Central memory CD8-positive, alpha-beta T cell (primary cell): ENCODE measurements around the gene APCDD1.

Experiments used
- ATAC-seq: fragments of 150-1000 bp; cut with Tn5 transposase; replicated peaks from 2 replicates; pipeline ENCODE4 v1.10.0; 2022; ENCODE audit warnings: mild to moderate bottlenecking, moderate FRiP score, moderate number of reproducible peaks; ENCODE audit not compliant: poor library complexity, severe bottlenecking; ENCODE audit errors: extremely low read depth
- DNase-seq, 2 donors: peaks; one replicate each; pipeline ENCODE4 v3.0.0; 2021; ENCODE audit warnings: low spot score in 2 of 2
- H3K27ac Mint-ChIP-seq: one replicate; pipeline ENCODE4 v1.8.0; 2022; ENCODE audit warnings: low read depth, mild to moderate bottlenecking, moderate library complexity, mixed read lengths
- H3K27me3 Mint-ChIP-seq: one replicate; pipeline ENCODE4 v1.8.0; 2022; ENCODE audit warnings: mixed read lengths
- H3K36me3 Mint-ChIP-seq: one replicate; pipeline ENCODE4 v1.8.0; 2022; ENCODE audit warnings: mild to moderate bottlenecking, moderate library complexity, mixed read lengths; ENCODE audit not compliant: insufficient read depth
- H3K4me1 Mint-ChIP-seq: one replicate; pipeline ENCODE4 v1.8.0; 2022; ENCODE audit warnings: mixed read lengths
- H3K4me3 Mint-ChIP-seq: one replicate; pipeline ENCODE4 v1.8.0; 2022; ENCODE audit warnings: mild to moderate bottlenecking, moderate library complexity, mixed read lengths
- H3K9me3 Mint-ChIP-seq: one replicate; pipeline ENCODE4 v1.8.0; 2022; ENCODE audit warnings: mixed read lengths

APCDD1 gene

GRCh38 chr18:10518595-10519255 is 64.3 kb downstream of the APCDD1 start:
- Mint-ChIP-seq H3K27me3 (peaks cover 66% of the 10 kb centered on the region), H3K9me3 (no peaks in the 10 kb centered on the region), H3K36me3 (no peaks in the 10 kb centered on the region), H3K4me3 (no peak overlapping the region), H3K27ac (no peak overlapping the region), H3K4me1 (no peaks in the 10 kb centered on the region)
- DNase-seq (no peak), ATAC-seq (no peak)

DNA sequence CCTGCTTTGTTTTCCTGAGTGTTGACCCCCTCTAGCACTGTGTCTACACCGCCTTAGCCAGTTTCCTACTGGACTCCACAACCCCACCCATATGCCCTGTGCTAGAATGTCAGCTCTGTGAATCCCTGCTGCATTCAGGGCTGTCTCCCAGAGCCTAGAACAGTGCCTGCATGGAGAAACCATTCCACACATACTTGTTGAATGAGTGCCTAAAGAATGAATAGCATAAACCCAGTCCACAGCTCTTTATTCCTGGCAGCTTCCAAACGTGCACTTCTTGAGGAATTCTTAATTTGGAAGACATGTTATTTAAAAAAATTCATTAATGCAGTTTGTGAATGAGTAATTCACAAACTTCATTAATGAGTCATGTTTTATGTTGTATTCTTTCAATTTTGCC is 64.9 kb downstream of the APCDD1 start:
- Mint-ChIP-seq H3K27ac (no peak overlapping the region), H3K4me3 (no peak overlapping the region), H3K4me1 (peaks cover under 1% of the 10 kb centered on the region), H3K27me3 (peaks cover 60% of the 10 kb centered on the region), H3K9me3 (no peaks in the 10 kb centered on the region), H3K36me3 (no peaks in the 10 kb centered on the region)
- ATAC-seq (no peak), DNase-seq (no peak)

DNA sequence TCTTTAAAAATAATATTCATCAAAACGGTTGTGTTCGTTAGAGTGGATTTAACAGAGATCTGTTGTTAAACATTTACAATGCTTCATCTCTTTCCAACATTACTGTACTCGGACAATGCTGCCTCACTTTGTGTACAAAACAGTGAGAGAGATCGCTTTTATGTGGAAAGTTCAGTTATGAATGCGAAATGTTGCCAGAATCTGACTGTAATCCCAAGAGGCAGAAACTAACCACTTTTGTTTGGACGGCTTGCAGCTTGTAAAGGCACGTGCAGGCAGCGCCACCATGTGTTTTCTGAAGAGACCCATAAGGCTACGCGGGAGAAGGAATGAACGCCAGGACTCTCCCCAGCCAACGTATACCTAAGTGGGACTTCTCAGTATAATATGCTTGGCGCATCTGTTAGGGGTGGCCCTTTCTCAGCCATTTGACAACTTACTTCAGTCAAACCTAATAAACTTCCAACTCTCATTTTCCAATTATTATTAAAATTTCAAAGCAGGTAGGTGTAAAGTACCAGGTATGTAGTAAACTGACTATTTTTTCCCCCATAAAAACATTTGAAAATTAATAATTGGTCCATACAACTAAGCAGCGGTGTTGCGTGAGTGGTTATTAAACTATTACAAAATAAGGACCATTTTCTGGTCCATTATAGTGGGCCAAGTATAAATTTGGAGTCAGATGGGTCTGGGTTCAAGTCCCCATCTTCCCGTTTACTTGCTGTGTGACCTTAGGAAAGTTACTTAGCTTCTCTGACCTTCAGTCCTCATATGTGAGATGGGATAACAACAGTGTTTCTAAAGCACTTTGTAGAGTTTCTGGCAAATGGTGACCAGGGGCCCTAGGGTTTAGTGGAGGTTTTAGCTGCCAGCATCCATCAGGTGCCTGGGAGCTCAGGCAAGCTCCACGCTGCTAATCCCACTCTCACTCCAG is 65.8 kb downstream of the APCDD1 start:
- no peak for DNase-seq

DNA sequence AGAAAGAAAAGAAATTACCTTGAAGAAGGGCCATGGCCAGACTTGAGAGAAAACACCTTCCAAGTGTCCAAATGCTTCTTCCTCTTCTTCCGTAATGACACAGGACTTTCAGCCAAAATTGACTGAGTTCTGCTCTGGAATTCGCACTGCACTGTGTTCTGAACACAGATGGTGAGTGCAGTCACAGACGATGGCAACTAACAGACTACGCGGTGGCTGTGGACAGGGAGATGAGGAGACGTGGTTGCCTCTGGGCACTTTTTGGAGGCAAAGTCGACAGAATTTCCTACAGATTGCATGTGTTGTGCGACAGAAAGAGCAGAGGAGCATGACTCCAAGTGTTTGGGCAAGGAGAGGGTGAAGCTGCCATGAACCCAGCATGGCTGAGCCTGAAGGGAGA is 67.1 kb downstream of the APCDD1 start:
- H3K4me1 Mint-ChIP-seq = peaks cover 10% of the 10 kb centered on the region
- ATAC-seq = no peak
- DNase-seq = no peak
- peaks cover 10% of the 10 kb centered on the region for H3K36me3 Mint-ChIP-seq
- H3K27me3 Mint-ChIP-seq = peaks cover 44% of the 10 kb centered on the region
- no peak overlapping the region for H3K27ac Mint-ChIP-seq
- H3K9me3 Mint-ChIP-seq = no peaks in the 10 kb centered on the region
- no peak overlapping the region for H3K4me3 Mint-ChIP-seq

More for the DNA sequence above, 65.8 kb downstream of the APCDD1 start:
- peaks cover 10% of the 10 kb centered on the region for H3K4me1 Mint-ChIP-seq
- no peak overlapping the region for H3K4me3 Mint-ChIP-seq
- H3K9me3 Mint-ChIP-seq = no peaks in the 10 kb centered on the region
- H3K27me3 Mint-ChIP-seq = peaks cover 57% of the 10 kb centered on the region
- peak; percentile 83 for ATAC-seq
- H3K36me3 Mint-ChIP-seq = peaks cover 3% of the 10 kb centered on the region
- H3K27ac Mint-ChIP-seq = no peak overlapping the region

DNA sequence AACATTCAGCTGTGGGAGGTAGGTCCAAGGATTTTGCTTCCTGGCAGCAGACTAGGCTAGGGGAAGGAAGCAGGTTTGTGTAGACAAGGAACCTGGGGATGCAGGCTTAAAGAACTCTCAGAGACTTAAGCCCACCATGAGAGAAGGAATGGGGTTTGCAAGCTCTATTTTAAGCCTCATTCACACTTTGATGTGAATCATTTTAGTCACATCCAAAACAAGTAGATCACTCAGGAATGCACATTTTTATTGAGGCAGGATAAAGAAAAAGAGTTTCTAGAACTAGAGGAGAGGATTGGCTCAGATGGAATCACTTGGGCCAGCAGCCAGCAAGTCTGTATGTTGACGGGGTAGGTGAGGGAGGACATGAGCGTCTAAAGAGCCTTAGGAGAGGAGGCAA is 68.1 kb downstream of the APCDD1 start:
- Mint-ChIP-seq H3K9me3 (no peaks in the 10 kb centered on the region), H3K4me3 (no peak overlapping the region), H3K4me1 (peaks cover 15% of the 10 kb centered on the region), H3K27ac (no peak overlapping the region), H3K27me3 (peaks cover 35% of the 10 kb centered on the region), H3K36me3 (peaks cover 13% of the 10 kb centered on the region)
- no peak for ATAC-seq
- no peak for DNase-seq

- peaks cover 23% of the 10 kb centered on the region for H3K4me1 Mint-ChIP-seq
- H3K9me3 Mint-ChIP-seq = no peaks in the 10 kb centered on the region
- peaks cover 13% of the 10 kb centered on the region for H3K36me3 Mint-ChIP-seq
- H3K4me3 Mint-ChIP-seq = no peak overlapping the region
- ATAC-seq (no peak), DNase-seq (no peak)
- H3K27ac Mint-ChIP-seq = no peak overlapping the region
- peaks cover 25% of the 10 kb centered on the region for H3K27me3 Mint-ChIP-seq
These were observed 69.1 kb downstream of the APCDD1 start for GRCh38 chr18:10523544-10523943.

- peaks cover 13% of the 10 kb centered on the region for H3K36me3 Mint-ChIP-seq
- H3K4me1 Mint-ChIP-seq = peaks cover 29% of the 10 kb centered on the region
- peak overlapping the region; percentile 92 for H3K4me3 Mint-ChIP-seq
- no peak for ATAC-seq
- peaks cover 13% of the 10 kb centered on the region for H3K27me3 Mint-ChIP-seq
- no peaks in the 10 kb centered on the region for H3K9me3 Mint-ChIP-seq
- H3K27ac Mint-ChIP-seq = peak overlapping the region; percentile 36
- no peak for DNase-seq
These were observed 70.3 kb downstream of the APCDD1 start for GRCh38 chr18:10524507-10525370.

DNA sequence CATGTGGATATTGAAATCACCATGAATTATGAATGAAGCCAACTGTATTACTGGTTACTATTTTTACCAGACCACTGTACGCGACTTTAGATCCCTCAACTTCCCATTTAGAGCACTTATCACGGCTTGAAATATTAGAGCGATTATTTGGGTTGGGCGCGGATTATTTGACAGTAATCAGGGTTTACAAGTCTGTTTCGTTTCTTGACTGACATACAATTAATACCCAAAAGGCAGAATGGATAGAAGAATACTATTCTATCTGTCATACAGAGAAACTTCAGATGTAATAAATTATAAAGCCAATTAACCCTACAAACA is 70.9 kb downstream of the APCDD1 start:
- peaks cover 15% of the 10 kb centered on the region for H3K36me3 Mint-ChIP-seq
- ATAC-seq (no peak), DNase-seq (no peak)
- H3K4me1 Mint-ChIP-seq = peaks cover 34% of the 10 kb centered on the region
- H3K27me3 Mint-ChIP-seq = peaks cover 9% of the 10 kb centered on the region
- peak overlapping the region; percentile 91 for H3K27ac Mint-ChIP-seq
- H3K4me3 Mint-ChIP-seq = peak overlapping the region; percentile 92
- H3K9me3 Mint-ChIP-seq = no peaks in the 10 kb centered on the region

GRCh38 chr18:10525697-10526560 is 71.5 kb downstream of the APCDD1 start, which contains the start of gene NAPG:
NAPG (plus strand) TSS chr18:10526027; CDS start chr18:10526103, 76 bp downstream.
- no peaks in the 10 kb centered on the region for H3K9me3 Mint-ChIP-seq
- peaks cover 40% of the 10 kb centered on the region for H3K4me1 Mint-ChIP-seq
- DNase-seq (peak; percentile 76 to 83), ATAC-seq (peak; percentile 86)
- H3K4me3 Mint-ChIP-seq = peak within 1 kb of the TSS; percentile 92
- peak within 1 kb of the TSS; percentile 91 for H3K27ac Mint-ChIP-seq
- H3K36me3 Mint-ChIP-seq = peaks cover 15% of the 10 kb centered on the region
- H3K27me3 Mint-ChIP-seq = peaks cover 9% of the 10 kb centered on the region

DNA sequence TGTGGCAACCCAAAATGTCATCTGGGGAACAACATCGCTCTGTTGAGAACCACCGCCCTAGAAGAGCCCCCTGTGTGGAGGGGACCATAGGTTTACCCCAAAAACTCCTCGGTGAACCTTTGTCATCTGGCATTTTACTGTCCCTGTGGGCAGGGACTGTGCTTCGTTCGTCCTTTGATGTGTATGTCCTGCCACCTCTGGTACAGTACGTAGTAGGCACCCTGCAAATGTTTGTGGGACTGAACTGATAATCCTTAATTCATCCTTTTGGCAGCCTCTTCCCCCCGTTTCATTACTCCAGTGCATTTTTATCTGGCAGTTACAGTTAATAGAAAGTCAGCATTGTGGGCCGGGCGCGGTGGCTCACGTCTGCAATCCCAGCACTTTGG is 72.1 kb downstream of the APCDD1 start:
- Mint-ChIP-seq H3K27ac (peak overlapping the region; percentile 91), H3K9me3 (no peaks in the 10 kb centered on the region), H3K27me3 (peaks cover 5% of the 10 kb centered on the region), H3K4me1 (peaks cover 42% of the 10 kb centered on the region), H3K36me3 (peaks cover 15% of the 10 kb centered on the region), H3K4me3 (peak overlapping the region; percentile 92)
- DNase-seq (no peak), ATAC-seq (peak; percentile 6)

DNA sequence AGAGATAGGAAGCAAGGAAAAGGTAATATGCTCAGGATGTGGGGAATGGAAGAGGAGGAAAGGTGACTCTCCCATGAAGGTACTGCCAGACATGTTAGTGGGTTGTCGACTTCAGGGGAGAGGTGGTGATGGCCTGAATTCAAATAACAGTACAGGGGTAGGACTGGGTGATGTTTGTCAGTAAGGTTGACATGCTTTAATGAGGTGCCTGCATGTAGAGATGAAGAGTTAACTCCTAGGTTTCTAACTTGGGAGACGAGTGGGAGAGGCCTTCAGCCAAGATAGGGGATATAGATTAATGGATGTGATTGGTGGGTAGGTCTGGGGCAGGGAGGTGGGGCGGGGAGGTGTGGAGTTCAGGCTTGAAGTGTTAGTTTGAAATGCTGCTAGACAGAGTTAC is 74.0 kb downstream of the APCDD1 start:
- ATAC-seq = no peak
- Mint-ChIP-seq H3K4me1 (peaks cover 42% of the 10 kb centered on the region), H3K9me3 (no peaks in the 10 kb centered on the region), H3K27ac (peak overlapping the region; percentile 44), H3K36me3 (peaks cover 18% of the 10 kb centered on the region), H3K4me3 (no peak overlapping the region), H3K27me3 (no peaks in the 10 kb centered on the region)
- DNase-seq = no peak
